HG03439 (cell line): ENCODE measurements around the gene PTX4.
A peak's percentile ranks its signal among the peaks of the same experiment; 100 is the strongest.

Experiments used
- ATAC-seq: cut with Tn5 transposase; IDR thresholded peaks from one replicate; pipeline ENCODE4 v1.9.1; 2021; ENCODE audit warnings: mild to moderate bottlenecking, moderate library complexity; ENCODE audit not compliant: unreplicated experiment

The PTX4 gene

GRCh38 chr16:1502092-1503004 lies 13.6 kb upstream of the PTX4 start:
- ATAC-seq, result no peak

- ATAC-seq, result no peak
Measured at GRCh38 chr16:1501630-1502029, 12.9 kb upstream of the PTX4 start.

GRCh38 chr16:1500465-1501150 lies 11.9 kb upstream of the PTX4 start:
- no peak for ATAC-seq

- ATAC-seq, result no peak
Measured at GRCh38 chr16:1499756-1500464, 11.2 kb upstream of the PTX4 start.

- no peak for ATAC-seq
Measured at GRCh38 chr16:1498899-1499676, 10.3 kb upstream of the PTX4 start.

- ATAC-seq, result no peak
Measured at GRCh38 chr16:1497014-1497598, 8.4 kb upstream of the PTX4 start.

- ATAC-seq, result no peak
Measured at GRCh38 chr16:1496464-1496863, 7.7 kb upstream of the PTX4 start.

- ATAC-seq, result no peak
Measured at GRCh38 chr16:1495889-1496262, 7.1 kb upstream of the PTX4 start.

- ATAC-seq, result no peak
Measured at GRCh38 chr16:1495211-1495888, 6.6 kb upstream of the PTX4 start.

GRCh38 chr16:1494711-1495110 lies 6.0 kb upstream of the PTX4 start:
- no peak for ATAC-seq

- ATAC-seq, result no peak
Measured at GRCh38 chr16:1494129-1494640, 5.4 kb upstream of the PTX4 start.

GRCh38 chr16:1493746-1494094 lies 5.0 kb upstream of the PTX4 start:
- ATAC-seq, result no peak

- peak; percentile 69 for ATAC-seq
Measured at GRCh38 chr16:1492923-1493745, 4.4 kb upstream of the PTX4 start, which contains the start of gene TELO2. Gene TELO2 (plus strand): TSS chr16:1493360. CDS start chr16:1494282, 922 bp downstream.

- ATAC-seq, result no peak
Measured at GRCh38 chr16:1492082-1492922, 3.6 kb upstream of the PTX4 start.

- ATAC-seq, result no peak
Measured at GRCh38 chr16:1491327-1491726, 2.6 kb upstream of the PTX4 start.

GRCh38 chr16:1489077-1489476 lies 333 bp upstream of the PTX4 start:
- no peak for ATAC-seq

- no peak for ATAC-seq
Measured at GRCh38 chr16:1488054-1488601, 616 bp downstream of the PTX4 start.
